ENCODE measurements around the gene CAD. TPM values are rescaled to one million over a fixed set of nuclear protein-coding genes. Genes with fewer than 3 reads are reported as not detected.

Gene CAD
- total and polyA plus RNA-seq, 9 of the 15 experiments (the other 6 are each of a cell fraction or from before 2014, with no cell fraction given), result 7.5 to 126 (median 33.7) TPM

- Histone ChIP-seq H3K9me3 (replicated peaks; ENCODE audit: control insufficient read depth, insufficient read depth, low read depth, low read length) (no peaks in the 10 kb centered on the region), H3K4me2 (ENCODE audit: insufficient read depth, low read length) (no peak overlapping the region), H4K20me1 (replicated peaks; ENCODE audit: control insufficient read depth, insufficient read depth, low read length) (no peaks in the 10 kb centered on the region), H3K36me3 (ENCODE audit: control insufficient read depth, insufficient read depth, low read length) (peaks cover 5% of the 10 kb centered on the region; the same call in 1 of the 3 replicates), H3K79me2 (ENCODE audit: control insufficient read depth, insufficient read depth, low read length) (no peaks in the 10 kb centered on the region), H2AFZ (ENCODE audit: low read depth, low read length) (0 out of 2 replicates have a peak overlapping the region, but pooled peaks have one; percentile 39), H3K9ac (ENCODE audit: insufficient read depth in 1 of 2, low read depth in 2 of 2, low read length in 2 of 2) (no peak overlapping the region), H3K4me3 (no peak overlapping the region), H3K27me3 (ENCODE audit: control insufficient read depth in 2 of 2, insufficient read depth in 2 of 2, low read length in 2 of 2) (no peaks in the 10 kb centered on the region), H3K9me1 (ENCODE audit: control insufficient read depth, insufficient read depth, low read length) (no peaks in the 10 kb centered on the region), H3K27ac (ENCODE audit: extremely low read depth, low read depth, low read length) (no peak overlapping the region), H3K4me1 (replicated peaks in 1 of 2; ENCODE audit: control insufficient read depth in 2 of 2, insufficient read depth in 2 of 2, low read length in 2 of 2) (no peaks in the 10 kb centered on the region; a peak in 2 of 5 replicates)
- 49% methylated on average over 17 of the region's 17 CpGs for WGBS (ENCODE audit: insufficient coverage, low coverage, missing lambda C conversion rate)
- in situ Hi-C loops (cut with MboI) (loop anchor here (5.0 kb wide), 1 partner anchor 97 kb away; no protein-coding TSS in a partner anchor), intact Hi-C loops (cut with micrococcal nuclease) (loop anchor here (5.0 kb wide), 2 partner anchors 177 to 232 kb away; no protein-coding TSS in a partner anchor)
- BruUV-seq (replicated peaks), result no TSS peak
- DNase-seq (ENCODE audit: extremely low read depth in 1 of 4, low spot score in 3 of 4), result no peak
- TF ChIP-seq CEBPG (CRISPR knock-in tag; IDR thresholded peaks at IDR 0.05) (peak; percentile 61; the same call in 1 of the 2 replicates), CEBPG (tag; conservative IDR thresholded peaks at IDR 0.05 in 1 of 2, IDR thresholded peaks at IDR 0.05 in 1 of 2) (no peak), E4F1 (CRISPR knock-in tag; IDR thresholded peaks at IDR 0.05; ENCODE audit: borderline replicate concordance) (no peak), ATF3 (IDR thresholded peaks at IDR 0.05) (peak; percentile 62), ATF3 (CRISPR knock-in tag; conservative IDR thresholded peaks at IDR 0.05) (no peak)
- CTCF ChIA-PET (ENCODE audit: low intra/inter-chr PET ratio), result no interaction called here
- no peak for FAIRE-seq
- POLR2A ChIA-PET, result interaction anchor here (0.6 to 1.7 kb wide), 2 partner anchors 16 to 185 kb away, joined by 3 to 4 read pairs; no protein-coding TSS in a partner anchor
- no peak for ATAC-seq
Measured at GRCh38 chr2:27194538-27195354, 22.4 kb upstream of the CAD start.
